K562 (cell line): ENCODE data around the gene ANK3. TPM values are rescaled to one million over a fixed set of nuclear protein-coding genes. Genes with fewer than 3 reads are reported as not detected.

ENCODE experiments used
- ADNP ChIP-seq: fragments of 200-800 bp; sonication (Bioruptor generic); IDR thresholded peaks from 2 replicates; pipeline ENCODE4 v1.6.1; 2016; ENCODE audit warnings: missing genetic modification characterization, missing compliant biosample characterization
- ARID1B ChIP-seq: fragments of 450-650 bp; IDR thresholded peaks from 2 replicates; pipeline ENCODE4 v1.6.1; 2016; ENCODE audit warnings: antibody characterized with exemption, mild to moderate bottlenecking, inconsistent platforms
- ATF7 ChIP-seq: fragments of 450-650 bp; IDR thresholded peaks from 2 replicates; pipeline ENCODE4 v1.7.1; 2014; ENCODE audit warnings: mild to moderate bottlenecking, moderate library complexity
- NCOR1 ChIP-seq: fragments of 450-650 bp; IDR thresholded peaks from 2 replicates; pipeline ENCODE4 v1.6.1; 2016; ENCODE audit warnings: mild to moderate bottlenecking, moderate library complexity
- NFE2 ChIP-seq: IDR thresholded peaks from 2 replicates; pipeline ENCODE4 v1.6.1; 2014; ENCODE audit warnings: antibody characterized with exemption, low read depth
- TEAD2 ChIP-seq: fragments of 450-650 bp; IDR thresholded peaks from 2 replicates; pipeline ENCODE4 v1.6.1; 2016; ENCODE audit warnings: missing genetic modification characterization, control low read depth, missing compliant biosample characterization
- ZNF140 ChIP-seq: fragments of 250-450 bp; sonication (Bioruptor Pico); IDR thresholded peaks from 2 replicates; pipeline ENCODE4 v1.8.0; 2021; ENCODE audit warnings: moderate library complexity, mild to moderate bottlenecking, inconsistent platforms
- ZNF57 ChIP-seq: fragments of 450-650 bp; formaldehyde crosslinking; IDR thresholded peaks from 2 replicates; pipeline ENCODE4 v1.4.0; 2020; ENCODE audit warnings: mild to moderate bottlenecking, moderate library complexity
- ZNF644 ChIP-seq: fragments of 200-800 bp; sonication (Bioruptor generic); IDR thresholded peaks from 2 replicates; pipeline ENCODE4 v1.6.1; 2016; ENCODE audit warnings: low read depth, missing genetic modification characterization, missing compliant biosample characterization
- ZNF75A ChIP-seq: fragments of 450-650 bp; formaldehyde crosslinking; IDR thresholded peaks from 2 replicates; pipeline ENCODE4 v1.4.0; 2020; ENCODE audit warnings: mild to moderate bottlenecking
- polyA plus RNA-seq, 8 experiments: library from polyadenylated mRNA; depleted of rRNA in 4 of 8; stranded (reverse) in 5 of 8; unstranded in 3 of 8; fragments of >200 nt; fragmentation: Nextera tagmentation in 2 of 8; fragmentation: Illumina TruSeq in 1 of 8; extraction: Ambion mirVana in 2 of 8; extraction: Trizol in 1 of 8; gene quantifications; 2 replicates each; pipeline versions ENCODE4 v1.2.1 to v1.2.3, GENCODE V29; 2011 to 2014; ENCODE audit warnings: inconsistent platforms in 1 of 8, missing spikeins in 1 of 8
- total RNA-seq, 7 experiments: library from RNA; depleted of rRNA in 6 of 7; stranded (reverse); fragments of >200 nt in 6 of 7; fragmentation: Illumina TruSeq in 2 of 7; extraction: Trizol in 2 of 7; gene quantifications; 2 replicates each; pipeline versions ENCODE4 v1.2.1 to v1.2.3, GENCODE V29; 2011 to 2021; ENCODE audit warnings: low replicate concordance in 1 of 7
- TF ChIP-seq, protein P1 (sequence below): sonication (generic); formaldehyde crosslinking; IDR thresholded peaks from 2 replicates; pipeline ENCODE4 v1.8.1; 2022; ENCODE audit warnings: missing genetic modification reagents
- TF ChIP-seq, protein P2 (sequence below): conservative IDR thresholded peaks from 2 replicates; pipeline ENCODE4 v1.6.1; 2011; ENCODE audit warnings: low read depth, mild to moderate bottlenecking, low read length; ENCODE audit not compliant: control insufficient read depth
- TF ChIP-seq, protein P3 (sequence below), 2 experiments: IDR thresholded peaks in 1 of 2; conservative IDR thresholded peaks in 1 of 2; 2 replicates each; pipeline ENCODE4 v1.6.1; 2016; ENCODE audit warnings: low read depth in 2 of 2, mild to moderate bottlenecking in 1 of 2, missing compliant biosample characterization in 1 of 2, missing genetic modification characterization in 1 of 2, moderate library complexity in 1 of 2
- TF ChIP-seq, protein P4 (sequence below): fragments of 450-650 bp; IDR thresholded peaks from 2 replicates; pipeline ENCODE4 v1.6.1; 2017; ENCODE audit warnings: antibody characterized with exemption, mild to moderate bottlenecking
- TF ChIP-seq, protein P5 (sequence below): fragments of 450-650 bp; IDR thresholded peaks from 2 replicates; pipeline ENCODE4 v1.6.1; 2016; ENCODE audit warnings: borderline replicate concordance

Gene ANK3
- total and polyA plus RNA-seq, 9 of the 15 experiments (the other 6 are each of a cell fraction or from before 2014, with no cell fraction given) = 10.0 to 32.3 (median 17.9) TPM

DNA sequence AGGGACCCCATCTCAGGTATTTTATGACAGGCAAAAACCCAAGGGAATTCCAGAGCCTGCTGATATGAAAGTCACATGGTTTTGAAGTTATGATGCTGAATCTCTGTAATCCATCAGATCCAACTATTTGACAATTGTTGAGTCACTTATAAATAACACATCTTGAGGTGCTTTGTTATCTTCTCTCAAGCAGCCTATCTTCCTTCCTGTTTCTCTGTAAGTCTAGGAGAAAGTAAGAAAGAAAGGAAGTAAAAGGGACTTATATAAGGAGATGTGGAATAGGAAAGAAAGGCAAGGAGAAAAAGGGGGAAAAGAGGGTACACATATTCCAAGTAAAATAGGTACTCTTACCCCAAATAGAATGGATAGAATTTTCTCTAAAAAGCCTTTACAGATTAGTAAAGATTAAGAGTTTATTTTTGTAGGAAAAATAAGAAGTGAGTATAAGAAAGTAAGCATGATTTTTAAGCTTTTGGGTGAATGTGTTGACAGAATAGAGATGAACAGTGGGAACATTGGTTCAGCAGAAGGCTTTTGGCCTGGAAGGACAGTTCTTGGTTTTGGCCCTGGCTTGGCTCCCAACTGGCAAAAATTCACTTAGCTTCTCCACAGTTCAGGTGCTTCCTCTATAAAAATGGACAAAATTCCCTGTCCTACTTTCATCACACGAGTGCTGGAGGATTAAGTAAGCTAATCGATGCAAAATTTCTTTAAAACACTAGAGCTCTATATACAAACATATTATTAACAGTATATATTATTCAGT lies 39.6 kb upstream of the ANK3 start (continued):
- TF ChIP-seq NFE2 (peak; percentile 68), ZNF75A (CRISPR knock-in tag) (no peak), ATF7 (0 out of 2 replicates have a peak, but pooled peaks have one; percentile 20), ZNF140 (CRISPR knock-in tag) (no peak), TEAD2 (no peak), NCOR1 (0 out of 2 replicates have a peak, but pooled peaks have one; percentile 32), ZNF57 (CRISPR knock-in tag) (no peak), ADNP (0 out of 2 replicates have a peak, but pooled peaks have one; percentile 44), ARID1B (peak; percentile 71), ZNF644 (tag) (0 out of 2 replicates have a peak, but pooled peaks have one; percentile 28)
- TF ChIP-seq, protein P1, sequence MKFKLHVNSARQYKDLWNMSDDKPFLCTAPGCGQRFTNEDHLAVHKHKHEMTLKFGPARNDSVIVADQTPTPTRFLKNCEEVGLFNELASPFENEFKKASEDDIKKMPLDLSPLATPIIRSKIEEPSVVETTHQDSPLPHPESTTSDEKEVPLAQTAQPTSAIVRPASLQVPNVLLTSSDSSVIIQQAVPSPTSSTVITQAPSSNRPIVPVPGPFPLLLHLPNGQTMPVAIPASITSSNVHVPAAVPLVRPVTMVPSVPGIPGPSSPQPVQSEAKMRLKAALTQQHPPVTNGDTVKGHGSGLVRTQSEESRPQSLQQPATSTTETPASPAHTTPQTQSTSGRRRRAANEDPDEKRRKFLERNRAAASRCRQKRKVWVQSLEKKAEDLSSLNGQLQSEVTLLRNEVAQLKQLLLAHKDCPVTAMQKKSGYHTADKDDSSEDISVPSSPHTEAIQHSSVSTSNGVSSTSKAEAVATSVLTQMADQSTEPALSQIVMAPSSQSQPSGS = no peak
- TF ChIP-seq, protein P2, sequence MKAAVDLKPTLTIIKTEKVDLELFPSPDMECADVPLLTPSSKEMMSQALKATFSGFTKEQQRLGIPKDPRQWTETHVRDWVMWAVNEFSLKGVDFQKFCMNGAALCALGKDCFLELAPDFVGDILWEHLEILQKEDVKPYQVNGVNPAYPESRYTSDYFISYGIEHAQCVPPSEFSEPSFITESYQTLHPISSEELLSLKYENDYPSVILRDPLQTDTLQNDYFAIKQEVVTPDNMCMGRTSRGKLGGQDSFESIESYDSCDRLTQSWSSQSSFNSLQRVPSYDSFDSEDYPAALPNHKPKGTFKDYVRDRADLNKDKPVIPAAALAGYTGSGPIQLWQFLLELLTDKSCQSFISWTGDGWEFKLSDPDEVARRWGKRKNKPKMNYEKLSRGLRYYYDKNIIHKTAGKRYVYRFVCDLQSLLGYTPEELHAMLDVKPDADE = no peak
- TF ChIP-seq, protein P3, sequence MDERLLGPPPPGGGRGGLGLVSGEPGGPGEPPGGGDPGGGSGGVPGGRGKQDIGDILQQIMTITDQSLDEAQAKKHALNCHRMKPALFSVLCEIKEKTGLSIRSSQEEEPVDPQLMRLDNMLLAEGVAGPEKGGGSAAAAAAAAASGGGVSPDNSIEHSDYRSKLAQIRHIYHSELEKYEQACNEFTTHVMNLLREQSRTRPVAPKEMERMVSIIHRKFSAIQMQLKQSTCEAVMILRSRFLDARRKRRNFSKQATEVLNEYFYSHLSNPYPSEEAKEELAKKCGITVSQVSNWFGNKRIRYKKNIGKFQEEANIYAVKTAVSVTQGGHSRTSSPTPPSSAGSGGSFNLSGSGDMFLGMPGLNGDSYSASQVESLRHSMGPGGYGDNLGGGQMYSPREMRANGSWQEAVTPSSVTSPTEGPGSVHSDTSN (CRISPR knock-in tag; IDR thresholded peaks at IDR 0.05; ENCODE audit: low read depth) = no peak
- TF ChIP-seq, protein P3 (tag; conservative IDR thresholded peaks at IDR 0.05; ENCODE audit: low read depth) = no peak; the same call in 1 of the 2 replicates
- TF ChIP-seq, protein P4, sequence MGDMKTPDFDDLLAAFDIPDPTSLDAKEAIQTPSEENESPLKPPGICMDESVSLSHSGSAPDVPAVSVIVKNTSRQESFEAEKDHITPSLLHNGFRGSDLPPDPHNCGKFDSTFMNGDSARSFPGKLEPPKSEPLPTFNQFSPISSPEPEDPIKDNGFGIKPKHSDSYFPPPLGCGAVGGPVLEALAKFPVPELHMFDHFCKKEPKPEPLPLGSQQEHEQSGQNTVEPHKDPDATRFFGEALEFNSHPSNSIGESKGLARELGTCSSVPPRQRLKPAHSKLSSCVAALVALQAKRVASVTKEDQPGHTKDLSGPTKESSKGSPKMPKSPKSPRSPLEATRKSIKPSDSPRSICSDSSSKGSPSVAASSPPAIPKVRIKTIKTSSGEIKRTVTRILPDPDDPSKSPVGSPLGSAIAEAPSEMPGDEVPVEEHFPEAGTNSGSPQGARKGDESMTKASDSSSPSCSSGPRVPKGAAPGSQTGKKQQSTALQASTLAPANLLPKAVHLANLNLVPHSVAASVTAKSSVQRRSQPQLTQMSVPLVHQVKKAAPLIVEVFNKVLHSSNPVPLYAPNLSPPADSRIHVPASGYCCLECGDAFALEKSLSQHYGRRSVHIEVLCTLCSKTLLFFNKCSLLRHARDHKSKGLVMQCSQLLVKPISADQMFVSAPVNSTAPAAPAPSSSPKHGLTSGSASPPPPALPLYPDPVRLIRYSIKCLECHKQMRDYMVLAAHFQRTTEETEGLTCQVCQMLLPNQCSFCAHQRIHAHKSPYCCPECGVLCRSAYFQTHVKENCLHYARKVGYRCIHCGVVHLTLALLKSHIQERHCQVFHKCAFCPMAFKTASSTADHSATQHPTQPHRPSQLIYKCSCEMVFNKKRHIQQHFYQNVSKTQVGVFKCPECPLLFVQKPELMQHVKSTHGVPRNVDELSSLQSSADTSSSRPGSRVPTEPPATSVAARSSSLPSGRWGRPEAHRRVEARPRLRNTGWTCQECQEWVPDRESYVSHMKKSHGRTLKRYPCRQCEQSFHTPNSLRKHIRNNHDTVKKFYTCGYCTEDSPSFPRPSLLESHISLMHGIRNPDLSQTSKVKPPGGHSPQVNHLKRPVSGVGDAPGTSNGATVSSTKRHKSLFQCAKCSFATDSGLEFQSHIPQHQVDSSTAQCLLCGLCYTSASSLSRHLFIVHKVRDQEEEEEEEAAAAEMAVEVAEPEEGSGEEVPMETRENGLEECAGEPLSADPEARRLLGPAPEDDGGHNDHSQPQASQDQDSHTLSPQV = no peak
- TF ChIP-seq, protein P5, sequence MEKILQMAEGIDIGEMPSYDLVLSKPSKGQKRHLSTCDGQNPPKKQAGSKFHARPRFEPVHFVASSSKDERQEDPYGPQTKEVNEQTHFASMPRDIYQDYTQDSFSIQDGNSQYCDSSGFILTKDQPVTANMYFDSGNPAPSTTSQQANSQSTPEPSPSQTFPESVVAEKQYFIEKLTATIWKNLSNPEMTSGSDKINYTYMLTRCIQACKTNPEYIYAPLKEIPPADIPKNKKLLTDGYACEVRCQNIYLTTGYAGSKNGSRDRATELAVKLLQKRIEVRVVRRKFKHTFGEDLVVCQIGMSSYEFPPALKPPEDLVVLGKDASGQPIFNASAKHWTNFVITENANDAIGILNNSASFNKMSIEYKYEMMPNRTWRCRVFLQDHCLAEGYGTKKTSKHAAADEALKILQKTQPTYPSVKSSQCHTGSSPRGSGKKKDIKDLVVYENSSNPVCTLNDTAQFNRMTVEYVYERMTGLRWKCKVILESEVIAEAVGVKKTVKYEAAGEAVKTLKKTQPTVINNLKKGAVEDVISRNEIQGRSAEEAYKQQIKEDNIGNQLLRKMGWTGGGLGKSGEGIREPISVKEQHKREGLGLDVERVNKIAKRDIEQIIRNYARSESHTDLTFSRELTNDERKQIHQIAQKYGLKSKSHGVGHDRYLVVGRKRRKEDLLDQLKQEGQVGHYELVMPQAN = no peak
